Osteocyte (in vitro differentiated cells): ENCODE results near the gene SHISA5. TPM values are rescaled to one million over a fixed set of nuclear protein-coding genes. Genes with fewer than 3 reads are reported as not detected.
A peak's percentile ranks its signal among the peaks of the same experiment; 100 is the strongest.

Experiments used
- DNase-seq: peaks from one replicate; pipeline ENCODE4 v3.0.0; 2021; ENCODE audit warnings: mixed read lengths; ENCODE audit not compliant: unreplicated experiment; ENCODE audit errors: extremely low spot score
- H3K27ac Mint-ChIP-seq: one replicate; pipeline ENCODE4 v1.8.0; 2021; ENCODE audit warnings: mild to moderate bottlenecking, mixed read lengths; ENCODE audit not compliant: unreplicated experiment
- H3K27me3 Mint-ChIP-seq: one replicate; pipeline ENCODE4 v1.8.0; 2021; ENCODE audit warnings: mixed read lengths; ENCODE audit not compliant: unreplicated experiment
- H3K36me3 Mint-ChIP-seq: one replicate; pipeline ENCODE4 v1.8.0; 2021; ENCODE audit warnings: mixed read lengths; ENCODE audit not compliant: unreplicated experiment
- H3K4me1 Mint-ChIP-seq: one replicate; pipeline ENCODE4 v1.8.0; 2021; ENCODE audit warnings: mixed read lengths; ENCODE audit not compliant: unreplicated experiment
- H3K4me3 Mint-ChIP-seq: one replicate; pipeline ENCODE4 v1.8.0; 2021; ENCODE audit warnings: mild to moderate bottlenecking, moderate library complexity, mixed read lengths; ENCODE audit not compliant: unreplicated experiment
- H3K9me3 Mint-ChIP-seq: one replicate; pipeline ENCODE4 v1.8.0; 2021; ENCODE audit warnings: mixed read lengths; ENCODE audit not compliant: unreplicated experiment
- total RNA-seq: library from RNA; stranded (reverse); gene quantifications from 2 replicates; pipeline ENCODE4 v1.2.1, GENCODE V29; 2021
- TF ChIP-seq, protein P1 (sequence below): fragments of 200-600 bp; sonication (generic); IDR thresholded peaks from 2 replicates; pipeline ENCODE4 v1.5.0; 2021; ENCODE audit warnings: antibody characterized with exemption, mild to moderate bottlenecking, moderate library complexity

SHISA5 gene
- total RNA-seq, 1 donor from 2014 or later = 203 TPM

DNA sequence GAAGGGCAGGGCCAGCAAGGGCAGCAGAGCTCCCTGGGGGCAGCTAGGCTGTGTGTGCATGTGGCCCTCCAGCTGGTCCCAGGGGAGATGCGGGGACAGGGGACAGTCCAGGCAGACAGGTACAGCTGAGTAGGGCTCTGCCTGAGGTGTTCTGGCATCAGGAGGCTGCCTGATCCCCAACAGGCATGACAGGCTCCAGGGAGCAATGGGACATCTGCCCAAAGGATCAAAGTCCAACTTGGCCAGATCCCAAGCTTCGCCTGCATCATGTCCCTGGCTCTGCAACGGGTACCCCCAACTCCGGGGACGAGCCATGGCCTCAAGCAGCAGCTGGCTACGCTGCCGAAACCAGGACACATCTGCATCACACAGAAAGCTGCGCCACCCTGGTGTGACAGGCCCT lies 35.6 kb downstream of the SHISA5 start:
- no peak for DNase-seq
- Mint-ChIP-seq H3K36me3 (peaks cover 10% of the 10 kb centered on the region), H3K9me3 (no peaks in the 10 kb centered on the region), H3K27ac (peak overlapping the region; percentile 100), H3K4me3 (no peak overlapping the region), H3K4me1 (peaks cover 43% of the 10 kb centered on the region), H3K27me3 (no peaks in the 10 kb centered on the region)
- TF ChIP-seq, protein P1, sequence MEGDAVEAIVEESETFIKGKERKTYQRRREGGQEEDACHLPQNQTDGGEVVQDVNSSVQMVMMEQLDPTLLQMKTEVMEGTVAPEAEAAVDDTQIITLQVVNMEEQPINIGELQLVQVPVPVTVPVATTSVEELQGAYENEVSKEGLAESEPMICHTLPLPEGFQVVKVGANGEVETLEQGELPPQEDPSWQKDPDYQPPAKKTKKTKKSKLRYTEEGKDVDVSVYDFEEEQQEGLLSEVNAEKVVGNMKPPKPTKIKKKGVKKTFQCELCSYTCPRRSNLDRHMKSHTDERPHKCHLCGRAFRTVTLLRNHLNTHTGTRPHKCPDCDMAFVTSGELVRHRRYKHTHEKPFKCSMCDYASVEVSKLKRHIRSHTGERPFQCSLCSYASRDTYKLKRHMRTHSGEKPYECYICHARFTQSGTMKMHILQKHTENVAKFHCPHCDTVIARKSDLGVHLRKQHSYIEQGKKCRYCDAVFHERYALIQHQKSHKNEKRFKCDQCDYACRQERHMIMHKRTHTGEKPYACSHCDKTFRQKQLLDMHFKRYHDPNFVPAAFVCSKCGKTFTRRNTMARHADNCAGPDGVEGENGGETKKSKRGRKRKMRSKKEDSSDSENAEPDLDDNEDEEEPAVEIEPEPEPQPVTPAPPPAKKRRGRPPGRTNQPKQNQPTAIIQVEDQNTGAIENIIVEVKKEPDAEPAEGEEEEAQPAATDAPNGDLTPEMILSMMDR = no peak

DNA sequence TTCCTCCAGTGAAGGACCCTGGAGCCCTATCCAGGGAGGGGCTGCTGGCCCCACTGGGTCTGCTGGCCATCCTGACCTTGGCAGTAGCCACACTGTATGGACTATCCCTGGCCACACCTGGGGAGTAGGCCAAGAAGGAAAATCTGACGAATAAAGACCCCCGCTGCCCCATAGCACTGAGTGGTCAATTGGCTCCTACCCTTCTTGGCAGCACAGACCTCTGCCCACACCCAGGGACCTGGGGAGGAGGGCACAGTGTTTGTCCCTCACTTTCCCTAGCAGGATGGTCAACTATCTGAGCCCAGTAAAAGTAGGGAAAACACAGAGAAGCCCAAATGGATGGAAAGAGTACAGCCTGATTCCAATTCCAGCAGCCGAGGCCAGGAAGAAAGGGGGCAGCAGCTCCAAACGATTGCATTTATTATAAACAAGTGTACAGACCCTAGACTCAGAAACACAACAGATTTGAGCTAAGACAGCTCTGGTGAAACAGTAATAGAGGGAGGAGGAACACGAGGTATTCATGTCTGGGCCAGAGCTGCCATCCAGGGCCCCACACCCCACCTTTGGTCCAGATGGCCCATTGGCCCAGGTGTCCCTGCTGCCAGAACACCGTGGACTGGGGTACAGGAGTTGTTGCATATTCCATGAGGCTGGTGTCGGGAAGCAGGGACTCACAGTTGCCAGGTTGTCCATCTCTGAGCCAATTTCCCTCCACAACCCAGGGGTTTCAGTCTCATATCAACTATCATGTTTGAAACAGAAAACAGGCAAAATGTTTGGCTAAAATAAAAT lies 36.3 kb downstream of the SHISA5 start:
- peak overlapping the region; percentile 100 for H3K27ac Mint-ChIP-seq
- H3K4me3 Mint-ChIP-seq = no peak overlapping the region
- H3K9me3 Mint-ChIP-seq = no peaks in the 10 kb centered on the region
- peaks cover 10% of the 10 kb centered on the region for H3K36me3 Mint-ChIP-seq
- TF ChIP-seq, protein P1 = no peak
- DNase-seq = no peak
- H3K27me3 Mint-ChIP-seq = no peaks in the 10 kb centered on the region
- peaks cover 38% of the 10 kb centered on the region for H3K4me1 Mint-ChIP-seq

DNA sequence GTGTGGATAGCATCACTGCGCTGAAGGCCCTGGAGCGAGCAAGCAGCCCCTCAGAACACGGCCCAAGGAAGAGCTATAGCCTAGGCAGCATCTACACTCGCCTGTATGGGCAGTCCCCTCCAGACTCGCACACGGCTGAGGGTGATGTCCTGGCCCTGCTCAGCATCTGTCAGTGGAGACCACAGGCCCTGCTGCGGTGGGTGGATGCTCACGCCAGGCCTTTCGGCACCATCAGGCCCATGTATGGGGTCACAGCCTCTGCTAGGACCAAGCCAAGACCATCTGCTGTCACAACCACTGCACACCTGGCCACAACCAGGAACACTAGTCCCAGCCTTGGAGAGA lies 36.9 kb downstream of the SHISA5 start:
- Mint-ChIP-seq H3K4me1 (peaks cover 37% of the 10 kb centered on the region), H3K27ac (peak overlapping the region; percentile 100), H3K4me3 (peak overlapping the region; percentile 70), H3K27me3 (no peaks in the 10 kb centered on the region), H3K36me3 (peaks cover 10% of the 10 kb centered on the region), H3K9me3 (no peaks in the 10 kb centered on the region)
- TF ChIP-seq, protein P1 = no peak
- DNase-seq = no peak

DNA sequence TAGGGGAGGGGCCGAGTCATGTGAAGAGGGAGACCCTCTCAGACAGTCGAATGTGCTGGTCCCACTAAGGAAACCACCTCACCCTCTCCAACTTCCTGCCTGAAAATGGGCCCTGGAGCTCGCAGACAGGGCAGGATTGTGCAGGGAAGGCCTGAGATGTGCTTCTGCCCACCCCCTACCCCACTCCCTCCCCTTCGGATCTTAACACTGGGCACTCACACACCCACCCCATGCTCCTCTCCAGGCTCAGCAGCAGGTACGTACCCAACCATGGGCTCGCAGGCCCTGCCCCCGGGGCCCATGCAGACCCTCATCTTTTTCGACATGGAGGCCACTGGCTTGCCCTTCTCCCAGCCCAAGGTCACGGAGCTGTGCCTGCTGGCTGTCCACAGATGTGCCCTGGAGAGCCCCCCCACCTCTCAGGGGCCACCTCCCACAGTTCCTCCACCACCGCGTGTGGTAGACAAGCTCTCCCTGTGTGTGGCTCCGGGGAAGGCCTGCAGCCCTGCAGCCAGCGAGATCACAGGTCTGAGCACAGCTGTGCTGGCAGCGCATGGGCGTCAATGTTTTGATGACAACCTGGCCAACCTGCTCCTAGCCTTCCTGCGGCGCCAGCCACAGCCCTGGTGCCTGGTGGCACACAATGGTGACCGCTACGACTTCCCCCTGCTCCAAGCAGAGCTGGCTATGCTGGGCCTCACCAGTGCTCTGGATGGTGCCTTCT lies 37.4 kb downstream of the SHISA5 start:
- Mint-ChIP-seq H3K4me1 (peaks cover 33% of the 10 kb centered on the region), H3K9me3 (no peaks in the 10 kb centered on the region), H3K4me3 (peak overlapping the region; percentile 70), H3K36me3 (peaks cover 10% of the 10 kb centered on the region), H3K27me3 (no peaks in the 10 kb centered on the region), H3K27ac (peak overlapping the region; percentile 100)
- TF ChIP-seq, protein P1 = no peak
- DNase-seq = no peak
